ENCODE measurements around the gene ACSS2.

- TF ChIP-seq CTCF (IDR thresholded peaks at IDR 0.05 in 8 of 11, conservative IDR thresholded peaks at IDR 0.05 in 3 of 11) (no peak), POLR2A (IDR thresholded peaks at IDR 0.05) (no peak), POLR2AphosphoS5 (IDR thresholded peaks at IDR 0.05) (no peak)
Measured at GRCh38 chr20:34863421-34863965, 12.9 kb upstream of the ACSS2 start.

All from spleen (tissue), 7 donors.